K562 (cell line): ENCODE results near the gene HOXD13. TPM values are rescaled to one million over a fixed set of nuclear protein-coding genes. Genes with fewer than 3 reads are reported as not detected.
A peak's percentile ranks its signal among the peaks of the same experiment; 100 is the strongest.

ENCODE experiments used
- JUN ChIP-seq, 2 experiments: sonication (generic) in 1 of 2; formaldehyde crosslinking in 1 of 2; IDR thresholded peaks; 2 replicates each; pipeline versions ENCODE4 v1.6.1 to v1.8.0; 2012 to 2022; ENCODE audit warnings: borderline replicate concordance in 2 of 2, mild to moderate bottlenecking in 2 of 2, improper control_type of control experiment in 1 of 2, low read depth in 1 of 2, low read length in 1 of 2, missing genetic modification reagents in 1 of 2
- MTA3 ChIP-seq: fragments of 450-650 bp; formaldehyde crosslinking; IDR thresholded peaks from 2 replicates; pipeline ENCODE4 v1.6.1; 2017; ENCODE audit warnings: mild to moderate bottlenecking, borderline replicate concordance
- PHF20 ChIP-seq: fragments of 450-650 bp; IDR thresholded peaks from 2 replicates; pipeline ENCODE4 v1.6.1; 2018; ENCODE audit not compliant: partially characterized antibody
- SRF ChIP-seq, 2 experiments: fragments of 250-450, 450-650 bp in 1 of 2; sonication (Bioruptor Pico) in 1 of 2; sonication (generic) in 1 of 2; formaldehyde crosslinking; IDR thresholded peaks; 2 replicates each; pipeline versions ENCODE4 v1.5.0 to v1.5.1; 2020 to 2022; ENCODE audit warnings: mild to moderate bottlenecking in 1 of 2, missing genetic modification reagents in 1 of 2
- polyA plus RNA-seq, 8 experiments: library from polyadenylated mRNA; depleted of rRNA in 4 of 8; stranded (reverse) in 5 of 8; unstranded in 3 of 8; fragments of >200 nt; fragmentation: Nextera tagmentation in 2 of 8; fragmentation: Illumina TruSeq in 1 of 8; extraction: Ambion mirVana in 2 of 8; extraction: Trizol in 1 of 8; gene quantifications; 2 replicates each; pipeline versions ENCODE4 v1.2.1 to v1.2.3, GENCODE V29; 2011 to 2014; ENCODE audit warnings: inconsistent platforms in 1 of 8, missing spikeins in 1 of 8
- total RNA-seq, 7 experiments: library from RNA; depleted of rRNA in 6 of 7; stranded (reverse); fragments of >200 nt in 6 of 7; fragmentation: Illumina TruSeq in 2 of 7; extraction: Trizol in 2 of 7; gene quantifications; 2 replicates each; pipeline versions ENCODE4 v1.2.1 to v1.2.3, GENCODE V29; 2011 to 2021; ENCODE audit warnings: low replicate concordance in 1 of 7
- TF ChIP-seq, protein P1 (sequence below): fragments of 200-800 bp; sonication (Bioruptor generic); IDR thresholded peaks from 2 replicates; pipeline ENCODE4 v1.6.1; 2017; ENCODE audit warnings: missing genetic modification characterization, missing compliant biosample characterization
- TF ChIP-seq, protein P2 (sequence below), 3 experiments: IDR thresholded peaks in 2 of 3; conservative IDR thresholded peaks in 1 of 3; 2 replicates each; pipeline ENCODE4 v1.5.1; 2011 to 2012; ENCODE audit warnings: low read length in 3 of 3, mild to moderate bottlenecking in 3 of 3, control low read depth in 2 of 3, improper control_type of control experiment in 1 of 3, inconsistent platforms in 1 of 3, low read depth in 1 of 3, mixed read lengths in 1 of 3, moderate library complexity in 1 of 3; ENCODE audit not compliant: insufficient read depth in 2 of 3
- TF ChIP-seq, protein P3 (sequence below), 2 experiments: fragments of 200-800 bp in 1 of 2; sonication (Bioruptor generic) in 1 of 2; sonication (generic) in 1 of 2; formaldehyde crosslinking in 1 of 2; IDR thresholded peaks in 1 of 2; conservative IDR thresholded peaks in 1 of 2; 2 replicates each; pipeline versions ENCODE4 v1.5.0 to v1.6.1; 2016 to 2020; ENCODE audit warnings: missing compliant biosample characterization in 1 of 2, missing genetic modification characterization in 1 of 2, missing genetic modification reagents in 1 of 2

Gene HOXD13
- total and polyA plus RNA-seq, 9 of the 15 experiments (the other 6 are each of a cell fraction or from before 2014, with no cell fraction given), result 0.03 to 0.04 TPM; not detected in 7

DNA sequence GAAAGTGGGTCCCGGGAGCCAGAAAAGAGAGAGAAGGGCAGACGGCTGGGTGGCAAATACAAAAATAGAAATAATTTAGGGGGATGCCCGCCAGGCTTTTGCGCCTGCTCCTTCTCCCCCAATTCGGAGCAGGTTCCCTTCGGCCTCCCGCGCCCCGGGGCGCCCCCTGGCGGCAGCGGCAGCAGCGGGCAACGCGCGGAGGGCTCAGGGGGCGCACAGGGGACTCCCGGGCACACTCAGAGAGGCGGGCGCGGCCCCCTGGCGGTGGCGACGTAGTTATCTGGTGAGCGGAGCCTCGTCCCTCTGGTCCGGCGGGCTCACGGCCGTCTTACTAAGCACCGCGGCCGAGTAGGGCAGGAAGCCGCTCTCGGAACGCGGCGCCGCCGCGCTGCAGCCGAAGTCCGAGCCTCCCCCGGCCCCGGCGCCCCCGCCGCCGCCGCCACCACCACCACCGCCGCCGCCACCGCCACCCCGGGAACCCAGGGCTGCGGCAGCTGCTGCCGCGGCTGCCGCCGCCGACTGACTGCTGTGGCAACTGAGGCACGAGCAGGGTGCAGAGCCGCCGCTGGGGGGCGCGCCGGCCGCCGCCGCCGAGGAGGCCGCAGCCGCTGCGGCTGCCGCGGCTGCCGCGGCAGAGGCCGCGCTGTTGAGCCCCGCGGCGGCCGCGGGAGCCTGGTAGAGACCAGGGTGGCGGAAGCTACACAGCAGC, 12.5 kb upstream of the HOXD13 start (continued):
- peak; percentile 77 for TF ChIP-seq MTA3
- no peak for TF ChIP-seq SRF (CRISPR knock-in tag; IDR thresholded peaks at IDR 0.05)
- TF ChIP-seq, protein P1, sequence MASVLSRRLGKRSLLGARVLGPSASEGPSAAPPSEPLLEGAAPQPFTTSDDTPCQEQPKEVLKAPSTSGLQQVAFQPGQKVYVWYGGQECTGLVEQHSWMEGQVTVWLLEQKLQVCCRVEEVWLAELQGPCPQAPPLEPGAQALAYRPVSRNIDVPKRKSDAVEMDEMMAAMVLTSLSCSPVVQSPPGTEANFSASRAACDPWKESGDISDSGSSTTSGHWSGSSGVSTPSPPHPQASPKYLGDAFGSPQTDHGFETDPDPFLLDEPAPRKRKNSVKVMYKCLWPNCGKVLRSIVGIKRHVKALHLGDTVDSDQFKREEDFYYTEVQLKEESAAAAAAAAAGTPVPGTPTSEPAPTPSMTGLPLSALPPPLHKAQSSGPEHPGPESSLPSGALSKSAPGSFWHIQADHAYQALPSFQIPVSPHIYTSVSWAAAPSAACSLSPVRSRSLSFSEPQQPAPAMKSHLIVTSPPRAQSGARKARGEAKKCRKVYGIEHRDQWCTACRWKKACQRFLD (CRISPR knock-in tag), result no peak
- TF ChIP-seq JUN (IDR thresholded peaks at IDR 0.05; ENCODE audit: borderline replicate concordance, low read depth, low read length), result 0 out of 2 replicates have a peak, but pooled peaks have one; percentile 17
- no peak for TF ChIP-seq JUN (CRISPR knock-in tag; IDR thresholded peaks at IDR 0.05; ENCODE audit: borderline replicate concordance)
- TF ChIP-seq PHF20, result peak; percentile 26
- TF ChIP-seq, protein P2, sequence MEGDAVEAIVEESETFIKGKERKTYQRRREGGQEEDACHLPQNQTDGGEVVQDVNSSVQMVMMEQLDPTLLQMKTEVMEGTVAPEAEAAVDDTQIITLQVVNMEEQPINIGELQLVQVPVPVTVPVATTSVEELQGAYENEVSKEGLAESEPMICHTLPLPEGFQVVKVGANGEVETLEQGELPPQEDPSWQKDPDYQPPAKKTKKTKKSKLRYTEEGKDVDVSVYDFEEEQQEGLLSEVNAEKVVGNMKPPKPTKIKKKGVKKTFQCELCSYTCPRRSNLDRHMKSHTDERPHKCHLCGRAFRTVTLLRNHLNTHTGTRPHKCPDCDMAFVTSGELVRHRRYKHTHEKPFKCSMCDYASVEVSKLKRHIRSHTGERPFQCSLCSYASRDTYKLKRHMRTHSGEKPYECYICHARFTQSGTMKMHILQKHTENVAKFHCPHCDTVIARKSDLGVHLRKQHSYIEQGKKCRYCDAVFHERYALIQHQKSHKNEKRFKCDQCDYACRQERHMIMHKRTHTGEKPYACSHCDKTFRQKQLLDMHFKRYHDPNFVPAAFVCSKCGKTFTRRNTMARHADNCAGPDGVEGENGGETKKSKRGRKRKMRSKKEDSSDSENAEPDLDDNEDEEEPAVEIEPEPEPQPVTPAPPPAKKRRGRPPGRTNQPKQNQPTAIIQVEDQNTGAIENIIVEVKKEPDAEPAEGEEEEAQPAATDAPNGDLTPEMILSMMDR (IDR thresholded peaks at IDR 0.05 in 2 of 3, conservative IDR thresholded peaks at IDR 0.05 in 1 of 3; ENCODE audit: insufficient read depth in 2 of 3, low read depth in 1 of 3, low read length in 3 of 3), result peak; percentile 97 to 99 (median 98)
- TF ChIP-seq, protein P3, sequence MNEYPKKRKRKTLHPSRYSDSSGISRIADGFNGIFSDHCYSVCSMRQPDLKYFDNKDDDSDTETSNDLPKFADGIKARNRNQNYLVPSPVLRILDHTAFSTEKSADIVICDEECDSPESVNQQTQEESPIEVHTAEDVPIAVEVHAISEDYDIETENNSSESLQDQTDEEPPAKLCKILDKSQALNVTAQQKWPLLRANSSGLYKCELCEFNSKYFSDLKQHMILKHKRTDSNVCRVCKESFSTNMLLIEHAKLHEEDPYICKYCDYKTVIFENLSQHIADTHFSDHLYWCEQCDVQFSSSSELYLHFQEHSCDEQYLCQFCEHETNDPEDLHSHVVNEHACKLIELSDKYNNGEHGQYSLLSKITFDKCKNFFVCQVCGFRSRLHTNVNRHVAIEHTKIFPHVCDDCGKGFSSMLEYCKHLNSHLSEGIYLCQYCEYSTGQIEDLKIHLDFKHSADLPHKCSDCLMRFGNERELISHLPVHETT (CRISPR knock-in tag; conservative IDR thresholded peaks at IDR 0.05 in 1 of 2, IDR thresholded peaks at IDR 0.05 in 1 of 2), result 0 out of 4 replicates have a peak, but pooled peaks of 1 of the 2 experiments have one; percentile 42
